Measurements from ENCODE around the gene PRSS57.

DNA sequence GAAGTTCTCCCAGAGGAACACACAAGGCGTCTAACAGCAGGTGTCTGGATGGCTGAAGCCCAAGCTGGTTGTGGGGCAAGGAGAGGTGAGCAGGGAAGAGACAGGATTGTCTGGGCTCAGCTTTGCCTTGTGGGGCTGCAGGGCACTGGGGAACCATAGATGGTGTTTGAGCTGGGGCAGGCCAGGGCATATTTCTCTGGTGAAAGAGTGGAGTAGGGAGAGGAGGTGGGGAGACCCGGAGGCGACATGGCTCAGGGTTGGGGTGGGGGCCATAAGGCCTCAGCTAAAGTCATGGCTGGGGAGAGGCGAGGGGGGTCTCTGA is 8.0 kb upstream of the PRSS57 start:
- TF ChIP-seq, protein P1, sequence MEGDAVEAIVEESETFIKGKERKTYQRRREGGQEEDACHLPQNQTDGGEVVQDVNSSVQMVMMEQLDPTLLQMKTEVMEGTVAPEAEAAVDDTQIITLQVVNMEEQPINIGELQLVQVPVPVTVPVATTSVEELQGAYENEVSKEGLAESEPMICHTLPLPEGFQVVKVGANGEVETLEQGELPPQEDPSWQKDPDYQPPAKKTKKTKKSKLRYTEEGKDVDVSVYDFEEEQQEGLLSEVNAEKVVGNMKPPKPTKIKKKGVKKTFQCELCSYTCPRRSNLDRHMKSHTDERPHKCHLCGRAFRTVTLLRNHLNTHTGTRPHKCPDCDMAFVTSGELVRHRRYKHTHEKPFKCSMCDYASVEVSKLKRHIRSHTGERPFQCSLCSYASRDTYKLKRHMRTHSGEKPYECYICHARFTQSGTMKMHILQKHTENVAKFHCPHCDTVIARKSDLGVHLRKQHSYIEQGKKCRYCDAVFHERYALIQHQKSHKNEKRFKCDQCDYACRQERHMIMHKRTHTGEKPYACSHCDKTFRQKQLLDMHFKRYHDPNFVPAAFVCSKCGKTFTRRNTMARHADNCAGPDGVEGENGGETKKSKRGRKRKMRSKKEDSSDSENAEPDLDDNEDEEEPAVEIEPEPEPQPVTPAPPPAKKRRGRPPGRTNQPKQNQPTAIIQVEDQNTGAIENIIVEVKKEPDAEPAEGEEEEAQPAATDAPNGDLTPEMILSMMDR (IDR thresholded peaks at IDR 0.05), result no peak
- TF ChIP-seq POLR2A (IDR thresholded peaks at IDR 0.05), result no peak
